NCI-H2107 treated with DMSO at 0.1 percent for 48 hours (cell line): ENCODE results near the gene DDIT4.
"Not testable (repeated sequence)": the region's sequence is repeated elsewhere in the genome, so short reads cannot be mapped to it uniquely, and the experiment has no call there.

ENCODE experiments used
- DNase-seq: peaks from one replicate; lab custom pipeline; 2025; ENCODE audit not compliant: unreplicated experiment; lab: John Stamatoyannopoulos, UW

DDIT4 gene, protein sequence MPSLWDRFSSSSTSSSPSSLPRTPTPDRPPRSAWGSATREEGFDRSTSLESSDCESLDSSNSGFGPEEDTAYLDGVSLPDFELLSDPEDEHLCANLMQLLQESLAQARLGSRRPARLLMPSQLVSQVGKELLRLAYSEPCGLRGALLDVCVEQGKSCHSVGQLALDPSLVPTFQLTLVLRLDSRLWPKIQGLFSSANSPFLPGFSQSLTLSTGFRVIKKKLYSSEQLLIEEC

DNA sequence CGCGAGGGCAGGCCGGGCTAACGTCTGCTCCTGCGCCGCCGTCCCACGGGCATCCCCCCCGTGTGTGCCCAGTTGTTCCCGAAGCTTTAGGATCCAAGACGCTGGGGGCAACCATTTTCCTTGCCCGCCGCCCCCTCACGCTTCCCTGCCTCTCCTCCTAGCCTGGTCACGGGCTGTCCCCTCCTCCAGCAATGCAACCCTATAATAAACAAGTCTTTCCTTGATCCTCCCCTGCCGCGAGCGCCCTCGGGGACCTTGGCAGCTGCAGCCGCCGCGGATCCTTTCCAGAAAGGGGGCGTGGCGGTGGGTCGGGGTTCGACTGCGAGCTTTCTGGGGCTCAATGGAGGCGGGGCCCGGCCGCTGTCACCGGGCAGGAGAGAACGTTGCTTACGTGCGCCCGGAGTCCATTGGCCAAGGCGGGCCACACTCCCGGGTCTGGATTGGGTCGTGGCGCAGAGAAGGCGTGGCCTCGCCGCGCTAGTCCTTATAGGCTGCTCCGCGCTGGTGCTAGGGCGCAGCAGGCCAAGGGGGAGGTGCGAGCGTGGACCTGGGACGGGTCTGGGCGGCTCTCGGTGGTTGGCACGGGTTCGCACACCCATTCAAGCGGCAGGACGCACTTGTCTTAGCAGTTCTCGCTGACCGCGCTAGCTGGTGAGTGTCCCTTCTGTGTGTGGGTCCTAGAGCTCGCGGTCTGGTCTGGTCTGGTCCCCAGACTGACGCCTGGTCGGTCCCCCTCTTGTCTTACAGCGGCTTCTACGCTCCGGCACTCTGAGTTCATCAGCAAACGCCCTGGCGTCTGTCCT lies at the start of gene DDIT4:
TSS of gene DDIT4 (plus strand) at position 515 of the 803 bp plus-strand sequence. CDS start 293 bp downstream, outside the sequence.
- DNase-seq: peak; percentile 86

DNA sequence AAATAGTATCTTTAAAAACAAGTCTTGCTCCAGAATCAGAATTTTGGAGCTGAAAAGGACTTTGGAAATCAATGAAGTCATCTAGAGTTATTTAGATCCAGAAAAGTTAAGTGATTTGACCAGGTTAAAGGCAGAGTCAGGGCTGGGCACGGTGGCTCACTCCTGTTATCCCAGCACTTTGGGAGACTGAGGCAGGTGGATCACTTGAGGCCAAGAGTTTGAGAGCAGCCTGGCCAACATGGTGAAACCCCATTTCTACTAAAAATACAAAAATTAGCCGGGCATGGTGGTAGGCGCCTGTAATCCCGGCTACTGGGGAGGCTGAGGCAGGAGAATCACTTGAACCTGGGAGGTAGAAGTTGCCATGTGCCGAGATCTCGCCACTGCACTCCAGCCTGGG lies 49.5 kb upstream of the DDIT4 start:
- not testable (repeated sequence) for DNase-seq

DNA sequence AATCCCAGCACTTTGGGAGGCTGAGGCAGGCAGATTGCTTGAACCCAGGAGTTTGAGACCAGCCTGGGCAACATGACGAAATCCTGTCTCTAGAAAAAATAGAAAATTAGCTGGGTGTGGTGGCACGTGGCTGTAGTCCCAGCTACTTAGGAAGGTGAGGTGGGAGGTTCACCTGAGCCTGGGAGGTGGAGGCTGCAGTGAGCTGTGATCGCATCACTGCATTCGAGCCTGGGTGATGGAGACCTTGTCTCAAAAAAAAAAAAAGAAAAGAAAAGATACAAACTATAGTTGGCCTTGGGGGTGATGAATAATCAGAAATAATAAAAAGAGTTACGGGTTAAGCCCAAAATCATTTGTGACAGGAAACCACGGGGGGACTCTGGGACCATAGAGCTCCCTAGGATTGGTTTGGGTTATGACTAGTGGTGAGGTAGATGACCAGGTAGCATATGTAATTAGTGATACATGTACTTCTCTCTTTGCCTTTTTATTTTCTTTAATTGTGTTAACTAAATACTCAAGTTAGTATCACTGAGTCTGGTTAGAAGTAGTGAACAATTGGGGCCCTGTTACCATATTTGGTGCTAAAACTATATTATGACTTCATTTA lies 47.2 kb upstream of the DDIT4 start:
- no peak for DNase-seq

DNA sequence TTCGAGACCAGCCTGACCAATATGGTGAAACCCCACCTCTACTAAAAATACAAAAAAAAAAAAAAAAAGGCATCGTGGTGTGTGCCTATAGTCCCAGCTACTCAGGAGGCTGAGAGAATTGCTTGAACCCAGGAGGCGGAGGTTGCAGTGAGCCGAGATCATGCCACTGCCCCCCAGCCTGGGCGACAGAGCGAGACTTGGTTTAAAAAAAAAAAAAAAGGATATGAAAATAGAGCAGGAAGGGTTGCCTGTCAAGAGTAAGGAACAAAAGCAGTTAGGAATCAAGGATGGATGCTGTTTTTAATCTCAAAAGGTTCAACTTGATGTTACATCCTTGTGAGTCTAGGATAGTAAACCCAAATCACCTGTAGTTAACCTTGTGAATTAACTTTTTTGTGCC lies 45.9 kb upstream of the DDIT4 start:
- no peak for DNase-seq

DNA sequence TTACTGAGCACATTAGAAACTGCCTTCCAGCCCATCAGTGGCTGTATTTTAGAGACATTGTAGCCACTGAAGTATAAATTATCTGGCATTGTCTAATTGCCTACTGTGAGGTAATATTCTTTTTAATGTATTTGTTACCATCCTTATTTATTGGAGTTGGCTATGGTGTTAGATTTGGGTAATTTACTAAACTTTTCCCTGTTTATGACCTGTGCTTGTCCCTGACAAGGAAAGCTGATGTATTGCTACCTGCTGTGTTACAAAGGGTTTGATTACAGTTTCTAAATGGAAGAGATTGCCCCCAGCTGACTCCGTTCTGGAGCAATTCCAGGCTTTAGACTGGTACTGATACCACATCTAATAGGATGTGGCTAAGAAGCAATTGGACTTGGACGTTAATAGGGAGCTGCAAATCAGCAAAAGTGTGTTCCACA lies 45.4 kb upstream of the DDIT4 start:
- peak; percentile 48 for DNase-seq

DNA sequence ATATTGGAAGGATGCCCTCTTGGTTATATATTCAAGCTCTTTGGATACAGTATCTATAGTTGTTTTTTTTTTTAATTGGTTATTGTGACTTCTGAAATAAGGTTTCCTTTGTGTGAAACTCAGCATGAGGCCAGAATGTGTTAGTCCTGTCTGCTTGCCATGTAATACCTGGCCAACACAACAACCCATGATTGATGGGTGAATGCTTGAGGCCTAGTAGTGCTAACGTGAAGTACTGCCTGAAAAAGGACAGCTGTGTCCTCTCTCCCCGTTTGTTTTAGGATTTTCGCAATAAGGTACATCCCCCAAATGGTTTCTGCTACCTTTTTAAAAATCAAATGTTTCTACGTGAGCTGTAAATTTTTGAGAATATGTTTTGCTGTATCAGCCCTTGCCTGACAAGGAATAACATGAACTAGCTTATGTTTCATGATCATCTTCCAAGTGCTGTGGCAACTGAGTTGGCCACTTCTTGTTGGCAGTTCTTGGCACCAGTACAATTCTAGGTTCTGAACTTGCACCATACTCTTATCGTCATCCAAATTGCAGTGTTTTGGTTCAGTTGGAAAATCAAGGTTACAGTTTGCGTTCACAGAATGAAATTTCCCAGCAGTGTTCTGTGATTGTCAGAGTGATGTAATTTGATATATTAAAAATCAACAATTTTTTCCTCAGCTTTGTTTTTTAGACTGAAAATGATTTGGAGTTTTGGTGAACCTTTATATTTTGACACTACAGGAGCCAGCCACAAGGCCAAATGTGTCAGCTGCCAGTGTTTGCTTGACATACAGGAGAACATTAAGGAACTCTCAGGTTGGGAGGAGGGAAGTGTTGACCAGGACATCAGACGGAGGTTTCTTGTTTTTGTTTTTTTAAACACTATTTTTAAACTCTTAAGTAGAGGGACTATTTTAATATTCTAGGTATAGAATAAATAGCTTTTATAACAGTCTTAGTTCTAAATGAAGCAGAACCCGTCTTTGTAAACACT lies 44.2 kb upstream of the DDIT4 start:
- peak; percentile 47 for DNase-seq

DNA sequence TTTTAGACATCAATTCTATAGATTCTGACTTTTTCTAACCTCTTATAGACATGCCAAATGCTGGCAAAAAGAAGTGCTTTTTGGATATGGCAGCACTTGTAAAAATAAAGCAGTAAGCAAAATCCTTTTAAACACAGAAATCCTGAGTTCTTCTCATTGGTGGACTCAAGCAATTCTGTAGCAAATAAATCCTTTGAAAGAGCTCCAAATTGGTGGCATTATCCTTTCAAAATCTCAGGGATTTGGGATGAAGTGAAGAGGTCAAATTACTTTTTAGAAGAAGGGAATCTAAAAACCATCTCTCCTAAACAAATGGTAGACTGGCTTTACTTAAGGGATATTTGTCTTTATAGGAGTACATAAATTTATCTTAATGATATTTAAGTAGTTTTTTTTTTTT lies 40.1 kb upstream of the DDIT4 start:
- no peak for DNase-seq

DNA sequence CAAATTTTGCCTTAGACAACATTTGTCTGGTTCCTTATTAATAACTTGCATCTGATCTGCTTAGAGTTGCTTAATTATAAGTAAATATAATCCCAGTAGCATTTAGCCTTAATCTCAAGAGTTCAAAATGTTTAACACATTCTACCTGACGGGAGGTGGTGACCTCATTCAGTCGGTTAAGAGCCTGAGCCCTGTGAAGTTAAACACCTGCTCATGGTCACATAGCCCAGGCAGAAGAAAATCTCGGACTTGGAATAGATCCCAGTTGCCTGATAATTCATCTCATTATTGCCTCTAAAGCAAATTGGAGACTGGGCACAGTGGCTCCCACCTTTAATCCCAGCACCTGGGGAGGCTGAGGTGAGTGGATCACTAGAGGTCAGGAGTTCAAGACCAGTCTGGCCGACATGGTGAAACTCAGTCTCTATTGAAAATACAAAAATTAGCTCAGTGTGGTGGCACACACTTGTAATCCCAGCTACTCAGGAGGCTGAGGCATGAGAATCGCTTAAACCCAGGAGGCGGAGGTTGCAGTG lies 39.1 kb upstream of the DDIT4 start:
- DNase-seq: no peak

DNA sequence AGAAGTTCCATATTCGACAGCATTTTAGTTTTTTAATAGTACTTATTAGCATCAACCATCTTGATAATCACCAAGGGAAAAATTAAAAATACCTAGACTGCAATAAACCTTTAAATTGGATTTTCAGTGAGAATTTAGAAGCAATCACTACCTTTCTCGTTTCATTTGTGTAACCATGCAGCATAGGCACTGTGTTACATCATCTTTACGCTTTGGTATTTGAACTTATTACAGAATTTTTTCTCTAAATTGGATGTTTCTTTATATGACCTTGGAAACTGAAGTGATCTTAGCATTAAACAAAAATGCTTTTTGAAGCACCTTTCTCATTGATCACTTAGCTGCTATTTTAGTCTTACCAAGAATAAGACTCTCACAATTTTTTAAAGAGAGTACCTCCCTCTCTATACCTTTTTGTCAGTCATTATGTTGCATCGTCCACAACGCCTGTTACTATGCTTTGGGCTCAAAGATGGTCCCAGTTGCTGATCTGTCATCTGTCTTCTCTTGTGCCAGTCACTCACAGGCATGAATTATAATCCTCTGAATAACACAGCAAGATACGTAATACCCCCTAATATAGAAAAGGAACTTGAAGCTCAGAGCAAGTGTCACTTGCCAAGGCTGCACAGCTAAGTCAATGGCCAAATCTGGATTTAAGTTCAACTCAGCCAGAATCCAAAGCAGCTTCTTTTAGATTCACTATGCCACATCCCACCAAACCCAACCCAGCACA lies 38.0 kb upstream of the DDIT4 start:
- no peak for DNase-seq

DNA sequence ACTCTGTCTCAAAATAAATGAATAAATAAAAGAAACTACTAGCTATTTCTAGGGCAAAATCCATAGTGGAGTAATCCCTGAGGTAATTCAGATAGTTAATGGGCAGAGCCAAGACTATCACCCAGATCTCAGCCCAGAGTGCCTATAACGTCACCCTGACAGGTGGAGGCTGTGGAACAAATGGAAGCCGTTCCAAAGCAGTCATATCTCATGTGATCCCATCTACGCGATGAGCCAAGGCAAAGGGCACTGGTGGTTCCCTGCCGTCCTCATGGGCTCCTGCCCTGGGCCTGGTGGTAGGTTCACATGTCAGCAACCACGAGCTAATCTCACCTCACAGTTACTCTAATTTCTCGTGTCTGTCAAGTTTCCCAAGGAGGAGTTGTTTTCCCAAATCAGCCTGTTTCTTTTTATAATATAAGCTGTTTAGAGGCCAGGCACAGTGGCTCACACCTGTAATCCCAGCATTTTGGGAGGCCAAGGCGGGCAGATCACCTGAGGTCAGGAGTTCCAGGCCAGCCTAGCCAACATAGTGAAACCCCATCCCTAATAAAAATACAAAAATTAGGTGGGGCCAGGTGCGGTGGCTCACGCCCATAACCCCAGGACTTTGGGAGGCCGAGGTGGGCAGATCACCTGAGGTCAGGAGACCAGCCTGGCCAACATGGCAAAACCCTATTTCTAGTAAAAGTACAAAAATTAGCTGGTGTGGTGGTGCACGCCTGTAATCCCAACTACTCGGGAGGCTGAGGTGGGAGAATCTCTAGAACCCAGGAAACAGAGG lies 35.1 kb upstream of the DDIT4 start:
- no peak for DNase-seq

DNA sequence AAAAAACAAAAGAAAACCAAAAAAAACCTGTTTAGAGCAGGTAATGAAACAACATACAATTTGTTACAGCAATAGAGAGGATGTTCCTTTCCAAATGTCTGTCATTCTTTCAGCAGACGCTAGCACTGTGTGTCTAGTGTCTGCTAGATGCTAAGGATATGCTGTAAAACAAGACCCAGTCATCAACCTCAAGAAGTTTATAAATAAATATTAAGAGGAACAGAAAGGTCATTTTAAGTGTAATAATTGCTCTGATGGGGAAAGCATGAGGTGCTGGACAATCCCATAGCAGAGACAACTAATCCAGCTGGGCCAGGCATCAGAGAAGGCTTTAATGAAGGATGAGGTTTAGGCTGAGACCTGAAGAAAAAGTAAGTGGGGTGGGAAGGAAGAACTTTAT lies 34.3 kb upstream of the DDIT4 start:
- no peak for DNase-seq

DNA sequence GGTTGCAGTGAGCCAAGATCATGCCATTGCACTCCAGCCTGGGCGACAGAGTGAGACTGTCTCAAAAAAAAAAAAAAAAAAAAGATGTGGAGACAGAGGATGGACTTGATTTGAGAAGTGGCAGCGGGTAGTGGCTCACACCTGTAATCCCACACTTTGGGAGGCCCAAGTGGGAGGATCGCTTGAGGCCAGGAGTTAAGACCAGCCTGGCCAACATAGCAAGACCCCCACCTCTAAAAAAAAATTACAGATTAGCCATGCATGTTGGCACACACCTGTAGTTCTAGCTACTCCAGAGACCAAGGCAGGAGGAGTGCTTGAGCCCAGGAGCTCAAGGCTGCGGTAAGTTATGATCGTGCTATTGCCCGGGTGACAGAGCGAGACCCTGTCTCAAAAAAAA lies 33.4 kb upstream of the DDIT4 start:
- DNase-seq: no peak

DNA sequence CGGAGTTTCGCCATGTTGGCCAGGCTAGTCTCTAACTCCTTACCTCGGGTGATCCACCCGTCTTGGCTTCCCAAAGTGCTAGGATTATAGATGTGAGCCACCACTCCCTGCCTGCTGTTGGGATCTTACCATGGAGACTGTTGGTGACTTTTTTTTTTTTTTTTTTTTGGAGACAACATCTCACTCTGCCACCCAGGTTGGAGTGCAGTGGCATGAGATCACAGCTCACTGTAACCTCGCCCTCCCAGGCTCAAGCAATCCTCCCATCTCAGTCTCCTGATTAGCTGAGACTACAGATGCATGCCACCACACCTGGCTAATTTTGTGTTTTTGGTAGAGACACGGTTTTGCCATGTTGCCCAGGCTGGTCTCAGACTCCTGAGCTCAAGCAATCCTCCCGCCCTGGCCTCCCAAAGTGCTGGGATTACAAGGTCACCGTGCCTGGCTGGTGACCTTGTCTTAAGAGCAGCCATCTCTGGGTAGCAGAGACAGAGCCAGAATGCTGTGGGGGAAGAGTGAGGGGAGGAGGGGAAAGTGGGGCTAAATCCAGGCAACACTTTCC lies 32.0 kb upstream of the DDIT4 start:
- DNase-seq: no peak

DNA sequence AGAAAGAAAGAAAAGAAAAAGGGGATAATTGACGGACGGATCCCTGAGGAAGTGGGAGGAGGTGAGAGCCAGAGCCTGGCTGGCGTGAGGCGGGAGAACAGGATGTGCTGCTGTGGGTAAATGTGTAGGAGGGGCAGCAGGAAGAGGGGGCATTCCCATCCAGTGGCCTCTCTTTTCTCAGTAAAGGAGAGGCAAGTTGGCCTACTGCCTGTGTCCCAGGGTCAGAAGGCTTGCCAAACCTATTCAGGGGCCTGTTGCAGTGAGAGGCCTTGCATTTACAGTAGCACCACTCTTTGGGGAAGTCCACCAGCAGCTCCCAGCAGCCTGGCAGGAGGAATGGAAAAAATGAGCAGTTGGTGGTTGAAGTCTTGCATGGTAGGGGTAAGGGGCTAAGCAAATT lies 31.0 kb upstream of the DDIT4 start:
- DNase-seq: no peak

DNA sequence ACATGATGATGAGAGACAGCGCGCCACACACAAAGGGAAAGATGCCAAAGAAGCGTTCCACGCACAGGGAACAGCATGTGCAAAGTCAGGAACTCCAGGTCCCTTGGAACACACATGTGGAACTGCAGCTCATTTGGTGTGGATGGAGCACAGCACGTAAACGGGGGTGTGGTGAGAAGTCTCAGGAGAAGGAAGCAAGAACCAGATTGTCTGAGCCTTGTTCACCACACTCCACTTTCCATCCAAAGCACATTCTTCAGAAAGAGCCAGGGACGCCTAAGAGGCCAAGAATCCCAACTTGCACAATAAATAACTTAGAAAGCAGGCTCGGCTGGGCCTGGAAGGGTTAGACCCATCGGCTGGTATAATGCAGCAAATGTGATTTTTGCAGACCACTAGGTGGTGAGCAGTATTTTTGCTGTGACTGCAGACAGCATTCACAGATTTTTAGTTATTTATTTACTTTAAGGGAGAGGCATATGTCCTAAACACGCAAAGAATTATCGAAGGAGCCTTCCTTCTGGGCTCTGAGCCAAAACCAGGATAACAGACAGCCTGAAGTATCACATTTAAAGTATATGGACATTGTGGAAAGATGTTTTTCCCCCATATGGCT lies 29.8 kb upstream of the DDIT4 start:
- no peak for DNase-seq

DNA sequence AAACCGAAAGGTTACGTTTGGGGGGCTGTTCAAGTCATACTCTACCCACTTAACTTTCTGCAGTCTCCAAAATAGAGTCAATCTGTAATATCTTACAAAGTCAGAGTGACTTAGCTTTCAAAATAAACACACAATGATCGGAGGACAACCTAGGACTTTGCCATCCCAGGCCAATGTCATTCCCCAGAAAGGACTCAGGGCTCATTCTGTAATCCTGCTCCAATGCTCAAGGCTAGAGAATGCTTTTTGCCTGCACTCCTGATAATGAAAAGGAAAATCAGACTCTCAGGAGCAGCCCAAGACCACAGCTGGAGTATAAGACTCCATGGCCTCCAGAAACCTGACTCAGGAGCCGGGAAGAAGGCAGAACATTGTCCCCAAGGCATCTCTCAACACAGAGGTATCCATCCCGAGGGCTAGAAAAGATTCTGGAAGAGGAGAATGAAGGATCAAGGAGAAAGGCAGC lies 29.1 kb upstream of the DDIT4 start:
- DNase-seq: no peak

DNA sequence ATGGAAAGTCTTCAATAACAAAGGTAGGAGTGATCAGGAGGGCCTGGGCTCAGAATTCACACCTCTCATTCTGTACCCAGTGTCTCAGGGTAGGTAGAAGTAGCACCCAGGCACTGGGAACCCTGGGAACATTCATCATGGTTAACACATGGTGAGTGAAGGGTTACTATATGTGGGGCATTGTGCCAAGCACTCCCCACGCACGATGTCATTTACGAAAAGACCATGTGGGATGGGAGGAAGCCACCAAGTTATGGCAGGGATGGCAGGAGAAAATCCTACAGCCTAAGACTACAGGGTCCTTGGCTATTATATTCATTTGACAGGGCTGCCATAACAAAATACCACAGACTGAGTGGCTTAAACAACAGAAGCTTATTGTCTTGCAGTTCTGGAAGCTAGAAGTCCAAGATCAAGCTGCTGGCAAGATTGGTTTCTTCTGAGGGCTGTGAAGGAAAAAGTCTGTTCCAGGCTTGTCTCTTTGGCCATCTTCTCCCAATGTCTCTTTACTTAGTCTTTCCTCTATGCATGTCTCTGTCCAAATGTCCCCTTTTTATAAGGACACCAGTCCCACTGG lies 27.7 kb upstream of the DDIT4 start:
- DNase-seq: no peak
